HG03378 (cell line): Measurements from ENCODE around the gene RASEF.
A peak's percentile ranks its signal among the peaks of the same experiment; 100 is the strongest.
"Not testable (repeated sequence)": the region's sequence is repeated elsewhere in the genome, so short reads cannot be mapped to it uniquely, and the experiment has no call there.

Source experiments
- ATAC-seq: cut with Tn5 transposase; IDR thresholded peaks from one replicate; pipeline ENCODE4 v1.9.1; 2021; ENCODE audit warnings: mild to moderate bottlenecking, moderate library complexity; ENCODE audit not compliant: unreplicated experiment

RASEF gene

DNA sequence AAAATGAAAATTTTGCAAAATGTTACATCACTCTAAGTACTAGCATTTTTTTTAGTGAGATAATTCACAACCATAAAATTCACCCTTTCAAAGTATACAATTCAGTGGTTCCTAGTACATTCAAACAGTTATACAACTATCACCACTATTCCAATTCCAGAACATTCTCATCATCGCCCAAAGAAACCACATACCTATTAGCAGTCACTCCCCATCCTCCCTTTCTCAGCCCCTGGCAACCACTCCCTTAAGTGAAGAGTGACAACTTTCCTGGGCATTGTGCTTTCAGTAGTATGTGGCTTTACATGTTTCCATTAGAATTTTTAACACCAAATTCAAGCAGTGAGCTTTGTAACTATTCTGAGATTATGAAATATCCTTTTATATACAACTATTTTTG is 81.4 kb downstream of the RASEF start:
- ATAC-seq = no peak

DNA sequence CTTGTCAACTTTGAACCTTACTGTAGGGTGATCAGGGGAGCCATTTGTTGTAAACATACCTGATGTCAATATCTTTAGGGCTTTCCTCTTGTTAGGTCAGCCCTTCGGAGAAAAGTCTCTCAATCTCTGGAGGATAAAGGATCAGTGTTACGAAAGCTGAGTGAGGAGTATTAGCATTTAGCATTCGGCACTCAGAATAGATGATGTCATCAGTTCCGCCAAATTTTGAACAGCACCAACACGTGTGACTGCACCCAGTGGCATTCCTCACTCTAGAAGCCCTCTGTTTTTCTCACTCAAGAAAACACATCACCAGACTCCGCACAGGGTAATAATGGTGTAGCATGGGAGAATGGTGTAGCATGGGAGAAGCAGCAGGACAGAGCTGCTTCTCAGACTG is 87.8 kb downstream of the RASEF start:
- no peak for ATAC-seq

DNA sequence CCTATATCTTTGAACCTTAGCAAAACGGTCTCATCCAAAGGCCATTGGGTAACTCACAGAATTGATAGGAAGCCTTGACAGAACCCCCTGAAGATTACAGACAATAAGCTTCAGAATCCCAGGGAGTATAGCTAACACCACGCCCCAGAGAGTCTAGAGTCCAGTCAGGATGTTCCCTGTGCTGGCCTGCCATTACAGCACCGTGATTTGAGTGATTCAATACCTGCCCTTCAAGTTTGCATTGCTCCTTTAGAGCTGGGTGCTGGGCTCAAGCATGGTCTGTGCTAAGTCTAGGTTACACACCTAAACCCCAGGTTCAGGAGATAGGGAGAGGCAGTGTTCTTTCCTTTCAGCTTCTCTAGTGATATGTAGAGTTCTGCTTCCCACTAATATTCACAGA is 90.5 kb downstream of the RASEF start:
- ATAC-seq = no peak

DNA sequence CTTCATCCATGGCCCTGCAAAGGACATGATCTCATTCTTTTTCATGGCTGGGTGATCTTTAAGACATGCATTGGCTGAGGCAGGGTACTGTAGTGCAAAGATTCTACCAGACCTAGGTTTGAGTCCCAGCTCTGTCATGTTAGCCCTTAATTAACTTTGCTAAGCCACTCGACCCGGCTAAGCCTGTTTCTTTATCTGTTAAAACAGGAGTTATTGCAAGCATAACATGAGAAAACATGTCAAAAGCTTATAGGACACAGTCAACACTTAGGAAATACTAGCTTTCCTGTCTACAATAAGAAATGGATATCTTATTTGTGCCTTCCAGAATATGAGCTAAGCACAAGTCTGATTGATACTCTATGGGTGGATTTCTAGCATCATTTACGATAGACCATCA is 92.6 kb downstream of the RASEF start:
- ATAC-seq = no peak

DNA sequence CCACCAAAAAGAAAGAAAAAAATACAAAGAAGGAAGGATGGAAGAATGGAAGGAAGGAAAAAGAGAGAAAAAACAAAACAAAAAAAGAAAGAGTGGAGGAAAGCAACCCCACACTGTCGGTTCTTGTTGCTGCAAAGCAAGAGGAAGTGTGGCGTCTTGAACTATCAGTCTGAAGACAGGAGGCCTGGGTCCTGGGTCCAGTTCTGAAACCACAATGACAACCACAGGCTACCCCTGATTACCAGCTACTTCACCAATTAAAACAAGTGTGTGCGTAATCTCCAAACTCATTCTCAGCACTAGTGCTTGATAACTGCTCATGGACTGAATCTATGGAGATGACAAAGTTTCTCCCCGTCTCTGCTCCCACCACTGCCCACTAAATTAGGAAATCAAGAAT is 93.7 kb downstream of the RASEF start:
- ATAC-seq = no peak

DNA sequence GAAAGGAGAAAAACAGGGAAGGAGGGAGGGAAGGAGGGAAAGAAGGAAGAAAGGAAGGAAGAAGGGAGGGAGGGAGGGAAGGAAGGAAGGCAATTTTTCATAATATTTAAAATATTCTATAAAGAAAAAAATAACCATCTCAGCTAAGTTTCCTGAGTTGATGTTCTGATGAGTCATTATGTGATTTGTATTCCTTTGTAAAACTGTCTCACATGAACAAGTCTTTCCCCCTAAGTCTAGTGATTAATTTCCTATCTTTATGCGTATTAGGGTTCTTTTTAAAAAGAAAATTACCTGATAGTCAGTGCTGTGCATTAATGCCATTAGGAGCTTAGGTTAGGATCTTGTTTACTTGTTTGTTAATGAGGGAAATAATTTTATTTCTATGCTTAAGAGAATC is 94.1 kb downstream of the RASEF start:
- no peak for ATAC-seq

DNA sequence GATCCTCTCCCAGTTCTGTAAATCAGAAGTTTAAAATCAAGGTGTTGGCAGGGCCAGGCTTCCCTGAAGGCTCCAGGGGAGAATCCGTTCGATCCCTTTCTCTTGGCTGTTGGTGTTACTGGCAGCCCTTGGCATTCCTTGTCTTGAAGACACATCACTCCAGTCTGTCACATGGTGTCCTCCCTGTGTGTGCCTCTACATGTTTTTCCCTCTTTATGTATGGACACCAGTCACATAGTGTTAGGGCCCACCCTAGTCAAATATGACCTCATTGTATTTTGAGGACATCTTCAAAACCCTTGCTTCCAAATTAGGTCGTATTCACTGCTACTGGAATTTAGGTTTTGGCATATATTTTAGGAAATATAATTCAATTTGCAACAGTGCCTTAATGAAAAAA is 94.6 kb downstream of the RASEF start:
- ATAC-seq = no peak

DNA sequence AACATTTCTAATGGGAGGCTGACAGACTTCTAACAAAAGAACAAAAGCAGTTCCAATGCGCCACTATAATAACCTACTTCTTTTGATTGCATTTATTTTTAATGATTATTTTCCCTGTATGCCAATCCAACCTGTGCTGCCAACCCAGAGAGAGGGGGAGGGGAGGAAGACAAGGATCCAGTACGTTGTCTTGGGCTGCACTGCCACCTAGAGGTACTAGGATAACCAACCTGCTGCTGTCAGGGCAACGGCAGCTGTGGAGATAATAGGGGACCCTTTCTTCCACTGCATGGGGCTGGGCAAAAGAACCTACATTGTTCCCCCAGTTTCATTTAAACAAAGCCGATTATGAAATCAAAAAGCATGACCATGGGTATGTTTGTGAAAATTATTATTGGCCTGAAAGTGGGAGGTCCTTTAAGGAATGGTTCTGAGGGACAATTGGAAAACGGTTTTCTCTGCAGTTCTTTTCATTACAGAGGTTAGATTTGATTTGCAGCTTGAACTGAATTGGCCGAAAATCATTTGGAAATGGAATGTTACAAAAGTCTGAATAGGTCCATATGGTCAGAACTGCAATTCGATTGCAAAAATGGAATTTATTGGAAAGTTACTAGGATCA is 101.3 kb downstream of the RASEF start:
- peak; percentile 93 for ATAC-seq

DNA sequence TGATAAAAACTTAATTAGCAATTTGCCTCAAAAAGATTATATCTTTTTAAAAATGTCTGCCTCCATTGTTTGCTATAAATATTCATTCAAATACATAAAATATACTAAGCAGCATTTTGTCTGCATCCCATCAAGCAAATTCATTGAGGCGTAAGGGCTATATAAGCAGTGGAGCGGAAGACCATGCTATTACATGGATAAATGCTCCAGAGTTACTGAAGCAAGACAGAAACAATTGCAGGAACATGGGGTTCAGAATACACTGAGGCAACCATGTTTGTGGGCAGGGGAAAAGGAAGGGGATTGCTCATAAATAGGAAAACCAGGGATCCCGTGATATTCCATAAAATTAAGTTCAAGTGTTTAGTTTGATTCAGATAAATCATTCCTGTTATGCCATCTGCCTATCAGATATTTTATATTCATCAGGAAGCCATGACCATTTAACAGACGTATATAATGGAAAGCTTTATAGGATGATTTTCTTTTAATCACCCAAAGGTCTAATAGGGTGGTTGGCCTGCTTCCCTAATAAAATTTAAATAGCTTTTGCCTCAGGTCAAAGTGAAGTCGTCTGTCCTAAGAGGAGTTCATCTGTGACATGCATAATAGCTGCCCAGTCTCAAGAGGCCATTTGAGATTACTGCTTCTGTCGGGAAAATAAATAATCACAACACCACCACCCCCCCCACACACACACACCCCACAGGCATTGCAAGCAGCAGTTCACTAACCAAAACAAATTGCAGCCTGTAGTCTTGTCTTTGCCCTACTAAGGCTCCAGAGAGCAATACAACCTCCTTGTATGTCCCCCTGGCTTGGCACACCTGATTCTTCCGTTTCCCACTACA is 105.2 kb downstream of the RASEF start:
- no peak for ATAC-seq

DNA sequence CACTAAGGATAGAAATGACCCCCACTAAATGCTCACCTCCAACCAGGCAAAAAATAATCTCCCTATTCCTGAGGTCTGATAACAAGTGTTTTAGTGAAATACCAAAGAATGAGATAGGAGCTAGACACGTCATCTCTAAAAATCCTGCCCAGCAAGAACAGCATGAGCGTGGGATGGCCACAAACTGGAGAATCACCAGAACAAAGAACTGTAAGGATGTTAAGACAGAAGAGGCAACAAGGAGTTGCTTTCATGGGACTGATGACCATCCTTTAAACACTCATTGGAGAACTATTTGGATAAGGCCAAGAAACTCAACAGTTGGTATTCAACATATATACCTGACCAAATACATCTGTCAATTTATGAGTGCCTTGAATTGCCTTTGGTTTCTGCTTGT is 113.7 kb downstream of the RASEF start:
- ATAC-seq = no peak

DNA sequence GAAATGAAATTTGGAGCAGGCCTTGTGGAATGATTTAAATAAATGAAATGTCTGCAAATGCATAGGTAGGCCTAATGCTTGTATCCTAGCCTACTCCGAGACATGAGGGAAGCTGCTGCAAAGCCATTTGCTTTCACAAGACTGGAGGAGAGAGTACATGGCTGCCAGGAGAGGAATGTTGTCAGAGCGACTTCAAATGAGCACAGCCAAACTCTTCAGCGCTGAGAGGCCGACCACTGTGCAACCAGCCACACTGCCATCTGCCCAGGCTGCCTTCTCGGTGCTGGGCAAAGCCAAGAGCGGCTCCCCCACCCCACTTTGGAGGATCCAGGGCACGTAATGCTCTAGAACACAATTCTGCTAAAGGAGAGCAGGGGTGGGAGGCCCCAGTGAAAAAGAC is 122.6 kb downstream of the RASEF start:
- no peak for ATAC-seq

DNA sequence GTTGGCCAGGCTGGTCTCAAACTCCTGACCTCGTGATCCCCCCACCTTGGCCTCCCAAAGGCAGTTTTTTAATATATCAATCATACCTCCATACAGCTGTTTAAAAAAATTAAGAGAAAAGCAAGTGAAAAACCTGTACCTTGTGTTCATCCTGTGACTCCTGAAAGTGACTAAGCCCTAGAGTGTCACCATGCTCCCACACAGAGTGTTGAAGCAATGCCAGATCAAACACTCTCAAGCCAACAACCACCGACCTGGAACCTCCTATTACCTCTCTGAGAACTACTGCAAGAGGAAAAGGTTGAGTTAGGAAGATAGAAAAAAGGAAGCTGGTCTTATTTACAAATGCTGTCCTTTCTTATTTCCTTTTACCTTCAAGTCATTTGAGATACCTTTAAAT is 123.5 kb downstream of the RASEF start:
- no peak for ATAC-seq

DNA sequence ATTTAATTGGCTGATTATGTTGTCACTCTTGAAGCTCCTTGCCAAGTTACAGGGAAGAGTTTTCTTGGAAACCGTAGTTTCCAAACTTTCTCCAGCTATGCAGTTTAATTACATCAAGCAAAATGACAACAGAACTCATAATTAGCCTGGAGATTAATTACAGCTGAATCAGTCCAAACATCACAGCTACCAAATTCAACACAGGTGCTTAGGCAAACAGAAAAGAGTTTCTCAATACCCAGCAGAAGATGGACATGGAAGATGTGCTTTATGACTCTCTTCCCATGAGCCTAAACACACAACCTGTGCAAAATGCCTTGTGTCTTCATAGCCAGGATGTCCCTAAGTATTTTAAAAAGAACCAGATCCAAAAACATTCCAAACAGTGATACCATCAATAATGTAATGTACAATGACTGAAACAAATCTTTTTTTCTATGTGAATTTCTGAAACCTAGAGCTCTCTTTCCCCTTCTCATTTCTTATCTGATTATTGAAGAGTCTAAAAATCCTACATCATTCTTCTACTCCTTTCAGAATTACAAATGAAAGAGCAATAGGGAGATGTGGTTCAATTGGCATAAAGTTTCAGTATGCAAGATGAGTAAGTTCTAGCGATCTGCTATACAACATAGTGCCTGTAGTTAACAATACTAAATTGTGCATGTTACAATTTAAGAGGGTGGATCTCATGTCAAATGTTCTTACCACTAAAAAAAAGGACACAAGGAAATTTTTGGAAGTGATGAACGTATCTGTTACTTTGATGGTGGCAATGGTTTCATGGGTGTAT is 124.3 kb downstream of the RASEF start:
- ATAC-seq = no peak

DNA sequence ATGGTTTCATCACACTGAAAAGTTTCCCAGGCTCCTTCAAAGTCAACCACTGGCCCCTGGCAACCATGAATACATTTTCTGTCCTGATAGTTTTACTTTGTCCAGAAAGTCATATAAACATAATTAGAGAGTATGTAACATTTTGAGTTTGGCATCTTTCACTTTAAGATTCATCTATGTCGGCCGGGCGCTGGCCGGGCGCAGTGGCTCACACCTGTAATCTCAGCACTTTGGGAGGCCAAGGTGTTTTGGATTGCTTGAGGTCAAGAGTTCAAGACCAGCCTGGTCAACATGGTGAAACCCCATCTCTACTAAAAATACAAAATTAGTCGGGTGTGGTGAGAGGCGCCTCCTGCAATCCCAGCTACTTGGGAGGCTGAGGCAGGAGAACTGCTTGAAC is 126.4 kb downstream of the RASEF start:
- ATAC-seq = not testable (repeated sequence)

DNA sequence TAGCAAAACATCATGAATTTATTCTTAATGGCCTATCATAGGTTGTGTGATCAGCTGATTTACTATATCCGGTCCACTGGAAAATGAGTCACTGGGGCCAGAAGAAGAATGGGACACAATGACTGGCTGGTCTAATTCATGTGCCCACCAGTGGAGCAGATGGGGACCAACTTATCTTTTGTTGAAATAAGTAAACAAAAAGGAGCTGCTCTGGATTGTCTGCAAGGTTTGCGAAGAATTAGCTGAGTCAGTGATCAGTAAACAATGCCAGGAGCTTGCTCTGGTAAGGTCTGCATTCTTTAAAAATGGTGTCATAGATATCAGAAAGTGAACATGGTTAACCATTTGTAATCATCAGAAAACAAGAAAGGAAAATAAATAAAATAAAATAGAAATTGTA is 128.0 kb downstream of the RASEF start:
- ATAC-seq = no peak

DNA sequence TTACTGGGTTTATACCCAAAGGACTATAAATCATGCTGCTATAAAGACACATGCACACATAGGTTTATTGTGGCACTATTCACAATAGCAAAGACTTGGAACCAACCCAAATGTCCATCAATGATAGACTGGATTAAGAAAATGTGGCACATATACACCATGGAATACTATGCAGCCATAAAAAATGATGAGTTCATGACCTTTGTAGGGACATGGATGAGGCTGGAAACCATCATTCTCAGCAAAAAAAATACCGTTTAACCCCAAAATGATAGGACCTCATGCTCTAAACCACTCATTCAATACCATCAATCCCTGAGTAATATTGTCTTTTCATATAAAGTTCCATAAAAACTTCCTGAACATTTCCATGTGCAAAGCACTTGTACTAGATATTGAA is 128.9 kb downstream of the RASEF start:
- ATAC-seq = not testable (repeated sequence)

DNA sequence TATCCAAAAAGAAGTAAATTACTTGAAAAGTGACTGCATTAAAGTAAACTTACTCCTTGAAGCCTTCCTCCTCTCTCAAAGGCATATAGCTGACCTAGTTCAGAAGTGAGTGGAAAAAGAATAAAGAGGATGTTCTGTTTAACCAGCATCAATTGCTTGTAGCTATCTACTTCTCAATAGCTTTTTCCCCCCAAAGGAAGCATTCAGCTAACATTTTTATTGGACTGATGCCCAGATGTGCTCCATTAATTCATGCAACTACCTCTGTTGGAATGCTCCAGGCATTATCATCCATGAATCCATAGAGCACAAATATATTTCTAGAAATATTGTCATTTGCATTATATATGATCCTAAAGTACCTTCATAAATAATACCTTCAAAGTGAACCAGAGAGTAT is 132.8 kb downstream of the RASEF start:
- no peak for ATAC-seq
